GM10248 (cell line): ENCODE measurements around the gene NPAT.

Experiments used
- CTCF ChIA-PET: fragments of 300-600 bp; sonication (Branson Sonifier 250); formaldehyde crosslinking; extraction: SDS; loops from one replicate; lab custom pipeline; 2021; ENCODE audit warnings: antibody characterized with exemption; lab: Yijun Ruan, JAX
- POLR2A ChIA-PET: fragments of 350-650 bp; sonication (Branson Sonifier 250); formaldehyde crosslinking; extraction: SDS; loops from one replicate; lab custom pipeline; 2020; ENCODE audit warnings: antibody characterized with exemption; lab: Yijun Ruan, JAX
- DNase-seq: peaks from one replicate; pipeline ENCODE4 v3.0.0; 2012; ENCODE audit errors: extremely low spot score
- CTCF ChIP-seq: IDR thresholded peaks from 2 replicates; pipeline ENCODE4 v1.5.1; 2012; ENCODE audit warnings: mild to moderate bottlenecking, low read depth; ENCODE audit errors: extremely low read depth, missing control alignments, control extremely low read depth

The NPAT gene

GRCh38 chr11:108228251-108228650 is 5.8 kb upstream of the NPAT start:
- no peak for TF ChIP-seq CTCF
- ChIA-PET CTCF (interaction anchor here (1.6 to 2.3 kb wide), 2 partner anchors 9 to 22 kb away, joined by 3 to 6 read pairs; no protein-coding TSS in a partner anchor), POLR2A (no interaction called here)
- DNase-seq = no peak

GRCh38 chr11:108226036-108226435 is 3.6 kb upstream of the NPAT start:
- ChIA-PET POLR2A (interaction anchor here (1.1 to 1.2 kb wide), 2 partner anchors 10 to 11 kb away, joined by 3 to 5 read pairs; no protein-coding TSS in a partner anchor), CTCF (interaction anchor here (1.1 to 2.6 kb wide), 2 partner anchors 10 to 12 kb away, joined by 3 to 10 read pairs; no protein-coding TSS in a partner anchor)
- no peak for DNase-seq
- no peak for TF ChIP-seq CTCF

- ChIA-PET CTCF (interaction anchor here (1.0 to 2.6 kb wide), 2 partner anchors 11 to 216 kb away, joined by 3 to 10 read pairs; partner anchors contain the start of gene CUL5), POLR2A (interaction anchor here (1.1 kb wide), 1 partner anchor 12 kb away, joined by 4 read pairs; no protein-coding TSS in a partner anchor)
- TF ChIP-seq CTCF = no peak
- DNase-seq = peak; percentile 39
These were observed 2.7 kb upstream of the NPAT start for GRCh38 chr11:108224911-108225786.

- ChIA-PET POLR2A (no interaction called here), CTCF (interaction anchor here (1.6 to 2.6 kb wide), 5 partner anchors 10 to 422 kb away, joined by 3 to 10 read pairs (median 5); no protein-coding TSS in a partner anchor)
- DNase-seq = no peak
- no peak for TF ChIP-seq CTCF
These were observed 1.9 kb upstream of the NPAT start for GRCh38 chr11:108224366-108224765.

GRCh38 chr11:108223348-108224149 is 1.1 kb upstream of the NPAT start:
- CTCF ChIA-PET = interaction anchor here (1.3 to 2.6 kb wide), 9 partner anchors 10 to 443 kb away, joined by 3 to 12 read pairs (median 6); no protein-coding TSS in a partner anchor
- POLR2A ChIA-PET = interaction anchor here (1.2 to 1.6 kb wide), 2 partner anchors 15 to 22 kb away, joined by 3 to 4 read pairs; no protein-coding TSS in a partner anchor

More at GRCh38 chr11:108223348-108224149, 1.1 kb upstream of the NPAT start:
- TF ChIP-seq CTCF = no peak
- peak; percentile 32 for DNase-seq
